Adrenal gland (tissue), 5 donors: ENCODE results near the gene SLC4A5.
A peak's percentile ranks its signal among the peaks of the same experiment; 100 is the strongest.

Experiments used
- POLR2A ChIP-seq, 2 donors: fragments of 450-650 bp; IDR thresholded peaks; one replicate each; pipeline ENCODE4 v1.6.1; 2017; ENCODE audit warnings: antibody characterized with exemption in 2 of 2, mild to moderate bottlenecking in 2 of 2, moderate library complexity in 1 of 2
- TF ChIP-seq, protein P1 (sequence below), 6 experiments: fragments of 450-650 bp in 4 of 6; fragments of 200-600 bp in 2 of 6; sonication (generic) in 1 of 6; IDR thresholded peaks; 1 replicate in 5 of 6; 2 replicates in 1 of 6; pipeline versions ENCODE4 v1.5.1 to v1.8.0; 2016 to 2021; ENCODE audit warnings: antibody characterized with exemption in 6 of 6, mild to moderate bottlenecking in 2 of 6, moderate library complexity in 1 of 6
- donor health status: DM: no; HTN: no; CAD: no.

DNA sequence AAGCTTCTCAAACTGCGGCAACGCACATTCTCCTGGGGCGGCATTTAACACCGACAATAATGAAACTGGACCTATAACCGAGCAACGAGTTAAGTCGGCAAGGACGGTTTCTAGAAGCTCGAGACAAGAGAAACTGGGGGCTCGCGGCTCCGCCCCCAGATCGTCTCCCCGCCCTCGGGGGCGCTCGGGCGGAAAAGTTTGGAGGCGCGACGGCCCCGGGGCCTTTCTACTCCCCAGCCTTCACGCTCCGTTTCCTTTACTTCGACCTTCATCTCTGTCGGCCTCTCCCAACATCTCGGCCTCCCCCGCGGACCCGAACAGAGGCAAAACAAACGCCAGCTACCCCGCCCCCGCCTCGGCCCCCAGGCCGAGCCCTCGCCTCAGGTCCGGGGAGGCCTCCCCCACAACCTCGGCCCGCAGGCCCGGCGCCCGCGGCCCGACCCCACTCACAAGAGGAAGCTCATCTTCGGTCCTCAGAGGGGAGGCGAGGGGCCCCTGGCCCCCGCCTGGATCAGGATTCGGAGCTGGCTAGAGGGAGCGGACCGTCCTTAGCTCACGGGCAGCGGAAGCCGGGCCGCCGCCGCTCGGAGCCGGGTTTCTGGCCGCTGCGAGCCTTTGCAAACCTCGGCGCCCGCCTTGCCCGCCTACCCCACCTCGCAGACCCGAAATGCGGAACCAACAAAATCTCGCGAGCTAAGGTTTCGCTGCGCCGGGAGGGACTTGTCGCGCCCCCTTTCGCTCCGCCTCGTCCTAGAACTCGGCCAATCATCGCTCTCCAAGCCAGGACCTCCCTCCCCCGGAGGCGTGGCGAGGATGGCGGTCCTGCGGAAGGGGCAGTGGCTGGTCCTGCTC, 164.8 kb downstream of the SLC4A5 start, which contains the start of gene MOB1A:
- TF ChIP-seq, protein P1, sequence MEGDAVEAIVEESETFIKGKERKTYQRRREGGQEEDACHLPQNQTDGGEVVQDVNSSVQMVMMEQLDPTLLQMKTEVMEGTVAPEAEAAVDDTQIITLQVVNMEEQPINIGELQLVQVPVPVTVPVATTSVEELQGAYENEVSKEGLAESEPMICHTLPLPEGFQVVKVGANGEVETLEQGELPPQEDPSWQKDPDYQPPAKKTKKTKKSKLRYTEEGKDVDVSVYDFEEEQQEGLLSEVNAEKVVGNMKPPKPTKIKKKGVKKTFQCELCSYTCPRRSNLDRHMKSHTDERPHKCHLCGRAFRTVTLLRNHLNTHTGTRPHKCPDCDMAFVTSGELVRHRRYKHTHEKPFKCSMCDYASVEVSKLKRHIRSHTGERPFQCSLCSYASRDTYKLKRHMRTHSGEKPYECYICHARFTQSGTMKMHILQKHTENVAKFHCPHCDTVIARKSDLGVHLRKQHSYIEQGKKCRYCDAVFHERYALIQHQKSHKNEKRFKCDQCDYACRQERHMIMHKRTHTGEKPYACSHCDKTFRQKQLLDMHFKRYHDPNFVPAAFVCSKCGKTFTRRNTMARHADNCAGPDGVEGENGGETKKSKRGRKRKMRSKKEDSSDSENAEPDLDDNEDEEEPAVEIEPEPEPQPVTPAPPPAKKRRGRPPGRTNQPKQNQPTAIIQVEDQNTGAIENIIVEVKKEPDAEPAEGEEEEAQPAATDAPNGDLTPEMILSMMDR (IDR thresholded peaks at IDR 0.05), result no peak
- TF ChIP-seq POLR2A (IDR thresholded peaks at IDR 0.05), result peak; percentile 71 to 85
